Measurements from ENCODE around the gene TP53.

The TP53 gene

GRCh38 chr17:7688808-7689316 lies 1.6 kb upstream of the TP53 start:
- H3K4me2 ChIP-seq (ENCODE audit: low read depth, low read length, poor library complexity, severe bottlenecking), result peak overlapping the region; percentile 78
- peak overlapping the region; percentile 88 for H3K4me3 ChIP-seq (ENCODE audit: insufficient read depth, low read length, poor library complexity, severe bottlenecking)
- peaks cover 46% of the 10 kb centered on the region for H3K79me2 ChIP-seq (ENCODE audit: insufficient read depth, low read length)
- H2AFZ ChIP-seq (ENCODE audit: low read depth, low read length, severe bottlenecking), result peak overlapping the region; percentile 72
- peaks cover 15% of the 10 kb centered on the region for H3F3A ChIP-seq (ENCODE audit: insufficient read depth)
- H3K9me3 ChIP-seq (ENCODE audit: insufficient read depth, low read length), result no peaks in the 10 kb centered on the region
- H3K27ac ChIP-seq (ENCODE audit: low read depth, low read length), result peak overlapping the region; percentile 37
- H4K20me1 ChIP-seq (ENCODE audit: low read depth, low read length), result peaks cover 18% of the 10 kb centered on the region
- H3K9ac ChIP-seq (ENCODE audit: low read length), result peak overlapping the region; percentile 87
- H3K36me3 ChIP-seq (ENCODE audit: low read length), result peaks cover 15% of the 10 kb centered on the region
- TF ChIP-seq CTCF (IDR thresholded peaks at IDR 0.05; ENCODE audit: insufficient read depth, low read length, poor library complexity, severe bottlenecking) (no peak), EZH2phosphoT487 (conservative IDR thresholded peaks at IDR 0.05; ENCODE audit: low read length) (no peak)
- no peaks in the 10 kb centered on the region for H3K9me2 ChIP-seq (replicated peaks; ENCODE audit: insufficient read depth, low read length)
- no peaks in the 10 kb centered on the region for H3K27me3 ChIP-seq (ENCODE audit: low read length)

- TF ChIP-seq EZH2phosphoT487 (conservative IDR thresholded peaks at IDR 0.05; ENCODE audit: low read length) (no peak), CTCF (IDR thresholded peaks at IDR 0.05; ENCODE audit: insufficient read depth, low read length, poor library complexity, severe bottlenecking) (peak; percentile 99)
- H4K20me1 ChIP-seq (ENCODE audit: low read depth, low read length), result peaks cover 20% of the 10 kb centered on the region
- H3K9ac ChIP-seq (ENCODE audit: low read length), result peak within 1 kb of the TSS; percentile 87
- peaks cover 15% of the 10 kb centered on the region for H3K36me3 ChIP-seq (ENCODE audit: low read length)
- peaks cover 15% of the 10 kb centered on the region for H3F3A ChIP-seq (ENCODE audit: insufficient read depth)
- peak within 1 kb of the TSS; percentile 84 for H3K27ac ChIP-seq (ENCODE audit: low read depth, low read length)
- H3K9me2 ChIP-seq (replicated peaks; ENCODE audit: insufficient read depth, low read length), result no peaks in the 10 kb centered on the region
- H3K4me2 ChIP-seq (ENCODE audit: low read depth, low read length, poor library complexity, severe bottlenecking), result peak within 1 kb of the TSS; percentile 78
- peak within 1 kb of the TSS; percentile 88 for H3K4me3 ChIP-seq (ENCODE audit: insufficient read depth, low read length, poor library complexity, severe bottlenecking)
- H3K9me3 ChIP-seq (ENCODE audit: insufficient read depth, low read length), result no peaks in the 10 kb centered on the region
- peak within 1 kb of the TSS; percentile 72 for H2AFZ ChIP-seq (ENCODE audit: low read depth, low read length, severe bottlenecking)
- H3K27me3 ChIP-seq (ENCODE audit: low read length), result no peaks in the 10 kb centered on the region
- H3K79me2 ChIP-seq (ENCODE audit: insufficient read depth, low read length), result peaks cover 53% of the 10 kb centered on the region
Observed at GRCh38 chr17:7687908-7688807, 868 bp upstream of the TP53 start, which contains the start of gene WRAP53. WRAP53 (plus strand) TSS chr17:7688477; CDS start chr17:7688649, 172 bp downstream.

- H3K9me2 ChIP-seq (replicated peaks; ENCODE audit: insufficient read depth, low read length), result no peaks in the 10 kb centered on the region
- H3K4me2 ChIP-seq (ENCODE audit: low read depth, low read length, poor library complexity, severe bottlenecking), result peak overlapping the region; percentile 78
- peak overlapping the region; percentile 87 for H3K9ac ChIP-seq (ENCODE audit: low read length)
- H3K27ac ChIP-seq (ENCODE audit: low read depth, low read length), result peak overlapping the region; percentile 84
- peaks cover 26% of the 10 kb centered on the region for H4K20me1 ChIP-seq (ENCODE audit: low read depth, low read length)
- H3K9me3 ChIP-seq (ENCODE audit: insufficient read depth, low read length), result no peaks in the 10 kb centered on the region
- peaks cover 18% of the 10 kb centered on the region for H3K36me3 ChIP-seq (ENCODE audit: low read length)
- peaks cover 15% of the 10 kb centered on the region for H3F3A ChIP-seq (ENCODE audit: insufficient read depth)
- peak overlapping the region; percentile 86 for H3K4me3 ChIP-seq (ENCODE audit: insufficient read depth, low read length, poor library complexity, severe bottlenecking)
- no peak overlapping the region for H2AFZ ChIP-seq (ENCODE audit: low read depth, low read length, severe bottlenecking)
- TF ChIP-seq CTCF (IDR thresholded peaks at IDR 0.05; ENCODE audit: insufficient read depth, low read length, poor library complexity, severe bottlenecking) (no peak), EZH2phosphoT487 (conservative IDR thresholded peaks at IDR 0.05; ENCODE audit: low read length) (no peak)
- H3K27me3 ChIP-seq (ENCODE audit: low read length), result no peaks in the 10 kb centered on the region
- peaks cover 65% of the 10 kb centered on the region for H3K79me2 ChIP-seq (ENCODE audit: insufficient read depth, low read length)
Observed at GRCh38 chr17:7686222-7687071, 843 bp downstream of the TP53 start.
